HEK293 (cell line): ENCODE results near the gene PELI3.

Source experiments
- CTCF ChIA-PET: fragments of 350-600 bp; formaldehyde crosslinking; extraction: SDS; loops from one replicate; lab custom pipeline; 2021; ENCODE audit warnings: antibody characterized with exemption; lab: Yijun Ruan, JAX
- POLR2A ChIA-PET: fragments of 300-600 bp; formaldehyde crosslinking; extraction: SDS; loops from one replicate; lab custom pipeline; 2020; ENCODE audit warnings: antibody characterized with exemption, inconsistent platforms; lab: Yijun Ruan, JAX
- H3K27ac ChIP-seq: fragments of 200-500 bp; sonication (Bioruptor generic); 2 replicates; pipeline ENCODE4 v1.5.1; 2014; ENCODE audit warnings: low read depth, low read length, control low read depth, inconsistent platforms; ENCODE audit errors: extremely low read depth
- H3K36me3 ChIP-seq, 2 experiments: fragments of 200-500 bp in 1 of 2; sonication (Bioruptor generic) in 1 of 2; 1 replicate in 1 of 2; 2 replicates in 1 of 2; pipeline ENCODE4 v1.5.1; 2014 to 2017; ENCODE audit warnings: inconsistent platforms in 2 of 2, low read length in 2 of 2; ENCODE audit not compliant: control insufficient read depth in 2 of 2, insufficient read depth in 1 of 2
- H3K4me1 ChIP-seq: fragments of 200-500 bp; sonication (Bioruptor generic); 2 replicates; pipeline ENCODE4 v1.5.1; 2014; ENCODE audit warnings: mild to moderate bottlenecking, low read length, inconsistent platforms; ENCODE audit not compliant: control insufficient read depth, insufficient read depth
- H3K4me3 ChIP-seq: 2 replicates; pipeline ENCODE4 v1.5.1; 2011; ENCODE audit warnings: low read depth, mild to moderate bottlenecking, control low read depth, low read length, moderate library complexity
- H3K9me3 ChIP-seq: fragments of 200-500 bp; sonication (Bioruptor generic); 2 replicates; pipeline ENCODE4 v1.5.1; 2014; ENCODE audit warnings: low read depth, low read length, inconsistent platforms; ENCODE audit not compliant: control insufficient read depth, insufficient read depth
- GFI1B ChIP-seq: fragments of 450-650 bp; formaldehyde crosslinking; IDR thresholded peaks from 2 replicates; pipeline ENCODE4 v1.5.1; 2016; ENCODE audit warnings: missing biosample characterization, missing genetic modification characterization
- PRDM1 ChIP-seq: fragments of 450-650 bp; formaldehyde crosslinking; IDR thresholded peaks from 2 replicates; pipeline ENCODE4; 2016; ENCODE audit warnings: missing biosample characterization, missing genetic modification characterization
- RBAK ChIP-seq: fragments of 450-650 bp; formaldehyde crosslinking; IDR thresholded peaks from 2 replicates; pipeline ENCODE4 v1.5.1; 2016; ENCODE audit warnings: missing biosample characterization, missing genetic modification characterization
- SCRT1 ChIP-seq: fragments of 450-650 bp; formaldehyde crosslinking; IDR thresholded peaks from 2 replicates; pipeline ENCODE4 v1.5.1; 2016; ENCODE audit warnings: missing biosample characterization, missing genetic modification characterization, borderline replicate concordance
- SCRT2 ChIP-seq: fragments of 450-650 bp; formaldehyde crosslinking; IDR thresholded peaks from 2 replicates; pipeline ENCODE4 v1.5.1; 2016; ENCODE audit warnings: missing biosample characterization, missing genetic modification characterization
- TCF7L2 ChIP-seq: IDR thresholded peaks from 2 replicates; pipeline ENCODE4 v1.6.1; 2011; ENCODE audit warnings: low read depth, mild to moderate bottlenecking, inconsistent platforms, low read length, moderate library complexity, borderline replicate concordance
- ZFP37 ChIP-seq: fragments of 450-650 bp; formaldehyde crosslinking; IDR thresholded peaks from 2 replicates; pipeline ENCODE4 v1.5.1; 2016; ENCODE audit warnings: missing biosample characterization, missing genetic modification characterization
- ZNF138 ChIP-seq: fragments of 450-650 bp; formaldehyde crosslinking; IDR thresholded peaks from 2 replicates; pipeline ENCODE4 v1.5.1; 2016; ENCODE audit warnings: missing biosample characterization, missing genetic modification characterization, borderline replicate concordance
- ZNF302 ChIP-seq: fragments of 450-650 bp; formaldehyde crosslinking; IDR thresholded peaks from 2 replicates; pipeline ENCODE4 v1.5.1; 2016; ENCODE audit warnings: missing biosample characterization, missing genetic modification characterization, low read depth
- ZNF311 ChIP-seq: fragments of 450-650 bp; formaldehyde crosslinking; IDR thresholded peaks from 2 replicates; pipeline ENCODE4 v1.5.1; 2017; ENCODE audit warnings: missing biosample characterization, missing genetic modification characterization, borderline replicate concordance
- ZNF501 ChIP-seq: fragments of 450-650 bp; formaldehyde crosslinking; IDR thresholded peaks from 2 replicates; pipeline ENCODE4 v1.5.1; 2016; ENCODE audit warnings: missing biosample characterization, missing genetic modification characterization
- ZNF521 ChIP-seq: fragments of 450-650 bp; formaldehyde crosslinking; IDR thresholded peaks from 2 replicates; pipeline ENCODE4 v1.5.1; 2017; ENCODE audit warnings: missing biosample characterization, mild to moderate bottlenecking, missing genetic modification characterization
- ZNF560 ChIP-seq: fragments of 450-650 bp; formaldehyde crosslinking; IDR thresholded peaks from 2 replicates; pipeline ENCODE4 v1.5.1; 2017; ENCODE audit warnings: missing biosample characterization, missing genetic modification characterization, borderline replicate concordance
- ZNF747 ChIP-seq: fragments of 450-650 bp; formaldehyde crosslinking; IDR thresholded peaks from 2 replicates; pipeline ENCODE4 v1.5.1; 2016; ENCODE audit warnings: missing biosample characterization, missing genetic modification characterization
- ZSCAN30 ChIP-seq: fragments of 450-650 bp; IDR thresholded peaks from 2 replicates; pipeline ENCODE4 v1.5.1; 2018; ENCODE audit warnings: missing biosample characterization, mild to moderate bottlenecking, missing genetic modification characterization, moderate library complexity
- TF ChIP-seq, protein P1 (sequence below): fragments of 450-650 bp; formaldehyde crosslinking; IDR thresholded peaks from 2 replicates; pipeline ENCODE4 v1.5.1; 2016; ENCODE audit warnings: missing biosample characterization, missing genetic modification characterization
- TF ChIP-seq, protein P2 (sequence below): fragments of 450-650 bp; formaldehyde crosslinking; IDR thresholded peaks from 2 replicates; pipeline ENCODE4 v1.5.1; 2016; ENCODE audit warnings: missing biosample characterization, missing genetic modification characterization
- TF ChIP-seq, protein P3 (sequence below): fragments of 450-650 bp; formaldehyde crosslinking; IDR thresholded peaks from 2 replicates; pipeline ENCODE4 v1.5.1; 2016; ENCODE audit warnings: missing biosample characterization, missing genetic modification characterization
- TF ChIP-seq, protein P4 (sequence below): fragments of 450-650 bp; formaldehyde crosslinking; IDR thresholded peaks from 2 replicates; pipeline ENCODE4 v1.5.1; 2016; ENCODE audit warnings: missing biosample characterization, missing genetic modification characterization
- TF ChIP-seq, protein P5 (sequence below): fragments of 450-650 bp; formaldehyde crosslinking; IDR thresholded peaks from 2 replicates; pipeline ENCODE4 v1.5.0; 2017; ENCODE audit warnings: missing biosample characterization, missing genetic modification characterization, borderline replicate concordance

Gene PELI3

DNA sequence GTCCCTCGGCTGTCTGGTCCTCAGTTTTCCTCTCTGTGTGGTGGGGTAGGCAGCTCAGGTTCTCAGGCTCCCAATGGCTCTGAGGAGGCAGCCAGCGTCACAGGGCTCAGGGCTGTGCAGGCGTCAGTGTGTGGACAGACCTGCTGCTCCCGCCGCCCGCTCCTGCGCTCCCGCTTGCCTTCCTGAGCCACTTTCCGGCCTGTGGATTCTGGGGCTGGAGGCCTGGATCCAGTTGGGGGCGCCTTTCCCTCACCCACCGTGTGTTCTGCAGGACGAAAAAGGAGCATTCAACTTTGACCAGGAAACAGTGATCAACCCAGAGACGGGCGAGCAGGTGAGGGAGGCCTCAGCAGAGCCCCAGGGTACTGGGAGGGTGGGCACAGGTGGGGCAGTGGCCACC is 28.2 kb downstream of the PELI3 start:
- Histone ChIP-seq H3K4me1 (no peaks in the 10 kb centered on the region), H3K36me3 (peaks cover 0 to 59% of the 10 kb centered on the region in 2 experiments; a peak in 2 of 3 replicates), H3K9me3 (no peaks in the 10 kb centered on the region), H3K27ac (no peak overlapping the region), H3K4me3 (no peak overlapping the region)
- ChIA-PET POLR2A (no interaction called here), CTCF (no interaction called here)
- TF ChIP-seq ZNF302 (tag by site-specific recombination) (no peak), ZNF747 (tag by site-specific recombination) (no peak), ZNF138 (tag by site-specific recombination) (no peak), GFI1B (tag by site-specific recombination) (no peak), ZSCAN30 (tag by site-specific recombination) (no peak), ZNF311 (no peak), ZNF501 (no peak), PRDM1 (tag by site-specific recombination) (no peak), ZFP37 (tag by site-specific recombination) (no peak), TCF7L2 (no peak), RBAK (no peak), ZNF521 (tag by site-specific recombination) (no peak), ZNF560 (no peak)
- TF ChIP-seq, protein P1, sequence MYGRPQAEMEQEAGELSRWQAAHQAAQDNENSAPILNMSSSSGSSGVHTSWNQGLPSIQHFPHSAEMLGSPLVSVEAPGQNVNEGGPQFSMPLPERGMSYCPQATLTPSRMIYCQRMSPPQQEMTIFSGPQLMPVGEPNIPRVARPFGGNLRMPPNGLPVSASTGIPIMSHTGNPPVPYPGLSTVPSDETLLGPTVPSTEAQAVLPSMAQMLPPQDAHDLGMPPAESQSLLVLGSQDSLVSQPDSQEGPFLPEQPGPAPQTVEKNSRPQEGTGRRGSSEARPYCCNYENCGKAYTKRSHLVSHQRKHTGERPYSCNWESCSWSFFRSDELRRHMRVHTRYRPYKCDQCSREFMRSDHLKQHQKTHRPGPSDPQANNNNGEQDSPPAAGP: no peak
- TF ChIP-seq, protein P2, sequence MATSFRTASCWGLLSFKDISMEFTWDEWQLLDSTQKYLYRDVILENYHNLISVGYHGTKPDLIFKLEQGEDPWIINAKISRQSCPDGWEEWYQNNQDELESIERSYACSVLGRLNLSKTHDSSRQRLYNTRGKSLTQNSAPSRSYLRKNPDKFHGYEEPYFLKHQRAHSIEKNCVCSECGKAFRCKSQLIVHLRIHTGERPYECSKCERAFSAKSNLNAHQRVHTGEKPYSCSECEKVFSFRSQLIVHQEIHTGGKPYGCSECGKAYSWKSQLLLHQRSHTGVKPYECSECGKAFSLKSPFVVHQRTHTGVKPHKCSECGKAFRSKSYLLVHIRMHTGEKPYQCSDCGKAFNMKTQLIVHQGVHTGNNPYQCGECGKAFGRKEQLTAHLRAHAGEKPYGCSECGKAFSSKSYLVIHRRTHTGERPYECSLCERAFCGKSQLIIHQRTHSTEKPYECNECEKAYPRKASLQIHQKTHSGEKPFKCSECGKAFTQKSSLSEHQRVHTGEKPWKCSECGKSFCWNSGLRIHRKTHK (tag by site-specific recombination): no peak
- TF ChIP-seq, protein P3, sequence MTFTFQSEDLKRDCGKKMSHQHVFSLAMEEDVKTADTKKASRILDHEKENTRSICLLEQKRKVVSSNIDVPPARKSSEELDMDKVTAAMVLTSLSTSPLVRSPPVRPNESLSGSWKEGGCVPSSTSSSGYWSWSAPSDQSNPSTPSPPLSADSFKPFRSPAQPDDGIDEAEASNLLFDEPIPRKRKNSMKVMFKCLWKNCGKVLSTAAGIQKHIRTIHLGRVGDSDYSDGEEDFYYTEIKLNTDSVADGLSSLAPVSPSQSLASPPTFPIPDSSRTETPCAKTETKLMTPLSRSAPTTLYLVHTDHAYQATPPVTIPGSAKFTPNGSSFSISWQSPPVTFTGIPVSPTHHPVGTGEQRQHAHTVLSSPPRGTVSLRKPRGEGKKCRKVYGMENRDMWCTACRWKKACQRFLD (tag by site-specific recombination): no peak
- TF ChIP-seq, protein P4, sequence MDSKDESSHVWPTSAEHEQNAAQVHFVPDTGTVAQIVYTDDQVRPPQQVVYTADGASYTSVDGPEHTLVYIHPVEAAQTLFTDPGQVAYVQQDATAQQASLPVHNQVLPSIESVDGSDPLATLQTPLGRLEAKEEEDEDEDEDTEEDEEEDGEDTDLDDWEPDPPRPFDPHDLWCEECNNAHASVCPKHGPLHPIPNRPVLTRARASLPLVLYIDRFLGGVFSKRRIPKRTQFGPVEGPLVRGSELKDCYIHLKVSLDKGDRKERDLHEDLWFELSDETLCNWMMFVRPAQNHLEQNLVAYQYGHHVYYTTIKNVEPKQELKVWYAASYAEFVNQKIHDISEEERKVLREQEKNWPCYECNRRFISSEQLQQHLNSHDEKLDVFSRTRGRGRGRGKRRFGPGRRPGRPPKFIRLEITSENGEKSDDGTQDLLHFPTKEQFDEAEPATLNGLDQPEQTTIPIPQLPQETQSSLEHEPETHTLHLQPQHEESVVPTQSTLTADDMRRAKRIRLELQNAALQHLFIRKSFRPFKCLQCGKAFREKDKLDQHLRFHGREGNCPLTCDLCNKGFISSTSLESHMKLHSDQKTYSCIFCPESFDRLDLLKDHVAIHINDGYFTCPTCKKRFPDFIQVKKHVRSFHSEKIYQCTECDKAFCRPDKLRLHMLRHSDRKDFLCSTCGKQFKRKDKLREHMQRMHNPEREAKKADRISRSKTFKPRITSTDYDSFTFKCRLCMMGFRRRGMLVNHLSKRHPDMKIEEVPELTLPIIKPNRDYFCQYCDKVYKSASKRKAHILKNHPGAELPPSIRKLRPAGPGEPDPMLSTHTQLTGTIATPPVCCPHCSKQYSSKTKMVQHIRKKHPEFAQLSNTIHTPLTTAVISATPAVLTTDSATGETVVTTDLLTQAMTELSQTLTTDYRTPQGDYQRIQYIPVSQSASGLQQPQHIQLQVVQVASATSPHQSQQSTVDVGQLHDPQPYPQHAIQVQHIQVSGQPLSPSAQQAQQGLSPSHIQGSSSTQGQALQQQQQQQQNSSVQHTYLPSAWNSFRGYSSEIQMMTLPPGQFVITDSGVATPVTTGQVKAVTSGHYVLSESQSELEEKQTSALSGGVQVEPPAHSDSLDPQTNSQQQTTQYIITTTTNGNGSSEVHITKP: no peak

DNA sequence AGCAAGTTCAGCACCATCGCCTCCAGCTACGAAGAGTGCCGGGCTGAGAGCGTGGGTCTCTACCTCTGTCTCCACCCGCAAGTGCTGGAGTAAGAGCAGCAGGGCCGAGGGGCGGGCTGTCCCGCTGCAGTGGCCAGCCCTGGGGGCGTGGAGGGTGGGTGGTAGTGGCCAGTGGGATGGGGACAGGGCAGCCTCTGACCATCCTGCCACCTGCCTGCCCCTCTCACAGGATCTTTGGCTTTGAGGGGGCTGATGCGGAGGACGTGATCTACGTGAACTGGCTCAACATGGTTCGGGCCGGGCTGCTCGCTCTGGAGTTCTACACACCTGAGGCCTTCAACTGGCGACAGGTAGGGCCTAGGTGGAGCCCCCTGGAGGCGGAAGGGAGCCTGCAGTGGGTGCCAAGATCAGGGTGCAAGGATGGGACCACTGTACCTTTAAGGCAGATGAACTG is 28.7 kb downstream of the PELI3 start:
- Histone ChIP-seq H3K27ac (no peak overlapping the region), H3K4me1 (no peaks in the 10 kb centered on the region), H3K4me3 (no peak overlapping the region), H3K36me3 (peaks cover 0 to 62% of the 10 kb centered on the region in 2 experiments; a peak in 2 of 3 replicates), H3K9me3 (no peaks in the 10 kb centered on the region)
- peak; percentile 49 for TF ChIP-seq SCRT2 (tag by site-specific recombination)
- TF ChIP-seq SCRT1 (tag by site-specific recombination): 0 out of 2 replicates have a peak, but pooled peaks have one; percentile 12
- TF ChIP-seq, protein P5, sequence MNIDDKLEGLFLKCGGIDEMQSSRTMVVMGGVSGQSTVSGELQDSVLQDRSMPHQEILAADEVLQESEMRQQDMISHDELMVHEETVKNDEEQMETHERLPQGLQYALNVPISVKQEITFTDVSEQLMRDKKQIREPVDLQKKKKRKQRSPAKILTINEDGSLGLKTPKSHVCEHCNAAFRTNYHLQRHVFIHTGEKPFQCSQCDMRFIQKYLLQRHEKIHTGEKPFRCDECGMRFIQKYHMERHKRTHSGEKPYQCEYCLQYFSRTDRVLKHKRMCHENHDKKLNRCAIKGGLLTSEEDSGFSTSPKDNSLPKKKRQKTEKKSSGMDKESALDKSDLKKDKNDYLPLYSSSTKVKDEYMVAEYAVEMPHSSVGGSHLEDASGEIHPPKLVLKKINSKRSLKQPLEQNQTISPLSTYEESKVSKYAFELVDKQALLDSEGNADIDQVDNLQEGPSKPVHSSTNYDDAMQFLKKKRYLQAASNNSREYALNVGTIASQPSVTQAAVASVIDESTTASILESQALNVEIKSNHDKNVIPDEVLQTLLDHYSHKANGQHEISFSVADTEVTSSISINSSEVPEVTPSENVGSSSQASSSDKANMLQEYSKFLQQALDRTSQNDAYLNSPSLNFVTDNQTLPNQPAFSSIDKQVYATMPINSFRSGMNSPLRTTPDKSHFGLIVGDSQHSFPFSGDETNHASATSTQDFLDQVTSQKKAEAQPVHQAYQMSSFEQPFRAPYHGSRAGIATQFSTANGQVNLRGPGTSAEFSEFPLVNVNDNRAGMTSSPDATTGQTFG (tag by site-specific recombination): no peak
- CTCF ChIA-PET: no interaction called here
- POLR2A ChIA-PET: no interaction called here
